ENCODE data around the gene PPARGC1A. TPM values are rescaled to one million over a fixed set of nuclear protein-coding genes. Genes with fewer than 3 reads are reported as not detected.

The PPARGC1A gene
- total RNA-seq, 1 donor from 2014 or later, result 0.48 TPM

DNA sequence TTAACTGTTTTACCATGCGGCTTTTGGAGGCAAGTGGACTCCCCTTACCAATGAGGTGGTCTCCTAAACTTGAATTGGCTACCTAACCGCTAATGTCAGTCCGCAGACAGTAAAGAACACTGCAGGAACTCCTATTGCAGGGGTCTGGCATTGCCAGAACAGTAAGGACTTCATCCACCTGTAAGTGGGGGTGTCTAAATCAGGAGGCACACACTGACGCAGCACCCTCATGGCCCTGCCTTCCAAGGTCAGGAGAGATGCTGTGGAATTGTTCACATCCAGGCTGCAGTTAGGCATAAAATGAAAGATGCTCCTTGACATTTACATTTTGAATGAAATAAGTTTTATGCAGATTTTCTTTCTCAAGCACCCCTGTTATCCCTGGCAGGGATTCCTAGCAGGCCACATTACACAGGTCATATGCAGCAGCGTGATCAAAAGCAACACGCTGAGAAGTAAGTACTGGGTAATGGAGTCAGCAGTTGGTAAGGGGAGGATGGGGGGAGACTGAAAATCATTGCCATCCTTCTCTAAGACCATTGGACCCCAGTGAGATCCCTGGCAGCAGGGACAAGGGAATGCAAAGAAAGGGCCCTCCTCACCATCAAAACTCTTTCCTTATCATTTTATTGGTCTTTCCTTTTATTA, 3.8 kb downstream of the PPARGC1A start:
- Histone ChIP-seq H3K4me1 (ENCODE audit: insufficient read depth, low read length) (peaks cover 21% of the 10 kb centered on the region), H3K4me3 (ENCODE audit: insufficient read depth, low read depth, low read length) (no peak overlapping the region), H3K9ac (ENCODE audit: low read length) (no peak overlapping the region), H2AFZ (ENCODE audit: low read depth, low read length) (no peak overlapping the region), H3K36me3 (ENCODE audit: insufficient read depth, low read length) (no peaks in the 10 kb centered on the region), H3K4me2 (ENCODE audit: low read length) (no peak overlapping the region), H3K79me2 (ENCODE audit: insufficient read depth, low read length) (no peaks in the 10 kb centered on the region), H4K20me1 (ENCODE audit: insufficient read depth, low read length) (no peaks in the 10 kb centered on the region), H3K27ac (ENCODE audit: low read depth, low read length) (no peak overlapping the region), H3K27me3 (ENCODE audit: insufficient read depth, low read length) (peaks cover 2% of the 10 kb centered on the region), H3K9me3 (ENCODE audit: insufficient read depth, low read depth, low read length) (no peaks in the 10 kb centered on the region)
- Mint-ChIP-seq H3K4me3 (ENCODE audit: unreplicated experiment) (no peak overlapping the region), H3K4me1 (ENCODE audit: low read depth, unreplicated experiment) (peaks cover 23% of the 10 kb centered on the region), H3K27ac (ENCODE audit: unreplicated experiment) (no peak overlapping the region), H3K9me3 (ENCODE audit: unreplicated experiment) (no peaks in the 10 kb centered on the region), H3K36me3 (ENCODE audit: low read depth, unreplicated experiment) (no peaks in the 10 kb centered on the region), H3K27me3 (ENCODE audit: low read depth, unreplicated experiment) (no peaks in the 10 kb centered on the region)
- DNase-seq (ENCODE audit: low read depth), result no peak
- no peak for FAIRE-seq
- TF ChIP-seq, protein P1, sequence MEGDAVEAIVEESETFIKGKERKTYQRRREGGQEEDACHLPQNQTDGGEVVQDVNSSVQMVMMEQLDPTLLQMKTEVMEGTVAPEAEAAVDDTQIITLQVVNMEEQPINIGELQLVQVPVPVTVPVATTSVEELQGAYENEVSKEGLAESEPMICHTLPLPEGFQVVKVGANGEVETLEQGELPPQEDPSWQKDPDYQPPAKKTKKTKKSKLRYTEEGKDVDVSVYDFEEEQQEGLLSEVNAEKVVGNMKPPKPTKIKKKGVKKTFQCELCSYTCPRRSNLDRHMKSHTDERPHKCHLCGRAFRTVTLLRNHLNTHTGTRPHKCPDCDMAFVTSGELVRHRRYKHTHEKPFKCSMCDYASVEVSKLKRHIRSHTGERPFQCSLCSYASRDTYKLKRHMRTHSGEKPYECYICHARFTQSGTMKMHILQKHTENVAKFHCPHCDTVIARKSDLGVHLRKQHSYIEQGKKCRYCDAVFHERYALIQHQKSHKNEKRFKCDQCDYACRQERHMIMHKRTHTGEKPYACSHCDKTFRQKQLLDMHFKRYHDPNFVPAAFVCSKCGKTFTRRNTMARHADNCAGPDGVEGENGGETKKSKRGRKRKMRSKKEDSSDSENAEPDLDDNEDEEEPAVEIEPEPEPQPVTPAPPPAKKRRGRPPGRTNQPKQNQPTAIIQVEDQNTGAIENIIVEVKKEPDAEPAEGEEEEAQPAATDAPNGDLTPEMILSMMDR (IDR thresholded peaks at IDR 0.05; ENCODE audit: insufficient read depth, low read depth, low read length), result no peak
- TF ChIP-seq EZH2 (IDR thresholded peaks at IDR 0.05; ENCODE audit: insufficient read depth, low read length), result no peak

DNA sequence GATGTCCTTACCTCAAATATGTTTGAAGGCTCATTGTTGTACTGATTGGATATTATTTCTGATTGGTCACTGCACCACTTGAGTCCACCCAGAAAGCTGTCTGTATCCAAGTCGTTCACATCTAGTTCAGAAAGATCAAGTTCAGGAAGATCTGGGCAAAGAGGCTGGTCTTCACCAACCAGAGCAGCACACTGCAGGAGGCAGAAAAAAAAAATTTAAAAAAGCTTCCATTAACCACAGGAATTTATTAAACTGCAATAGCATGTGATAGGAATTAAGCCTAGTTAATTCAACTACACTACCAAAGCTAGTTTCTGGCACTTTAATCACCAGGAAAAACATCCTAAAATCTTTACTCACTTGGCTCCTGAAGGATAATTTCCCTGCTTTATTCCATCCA, 5.1 kb downstream of the PPARGC1A start:
- no peak overlapping the region for H3K4me3 Mint-ChIP-seq (ENCODE audit: unreplicated experiment)
- Histone ChIP-seq H3K27me3 (ENCODE audit: insufficient read depth, low read length) (no peaks in the 10 kb centered on the region), H3K9me3 (ENCODE audit: insufficient read depth, low read depth, low read length) (no peaks in the 10 kb centered on the region), H2AFZ (ENCODE audit: low read depth, low read length) (no peak overlapping the region), H3K4me2 (ENCODE audit: low read length) (no peak overlapping the region), H3K9ac (ENCODE audit: low read length) (no peak overlapping the region), H3K4me3 (ENCODE audit: insufficient read depth, low read depth, low read length) (no peak overlapping the region), H3K79me2 (ENCODE audit: insufficient read depth, low read length) (no peaks in the 10 kb centered on the region), H3K4me1 (ENCODE audit: insufficient read depth, low read length) (peaks cover 15% of the 10 kb centered on the region), H4K20me1 (ENCODE audit: insufficient read depth, low read length) (no peaks in the 10 kb centered on the region), H3K27ac (ENCODE audit: low read depth, low read length) (no peak overlapping the region), H3K36me3 (ENCODE audit: insufficient read depth, low read length) (no peaks in the 10 kb centered on the region)
- FAIRE-seq (no peak), DNase-seq (ENCODE audit: low read depth) (peak; percentile 21)
- no peaks in the 10 kb centered on the region for H3K9me3 Mint-ChIP-seq (ENCODE audit: unreplicated experiment)
- H3K27me3 Mint-ChIP-seq (ENCODE audit: low read depth, unreplicated experiment), result no peaks in the 10 kb centered on the region
- TF ChIP-seq, protein P1 (IDR thresholded peaks at IDR 0.05; ENCODE audit: insufficient read depth, low read depth, low read length), result no peak
- no peak for TF ChIP-seq EZH2 (IDR thresholded peaks at IDR 0.05; ENCODE audit: insufficient read depth, low read length)
- H3K4me1 Mint-ChIP-seq (ENCODE audit: low read depth, unreplicated experiment), result peaks cover 17% of the 10 kb centered on the region
- no peaks in the 10 kb centered on the region for H3K36me3 Mint-ChIP-seq (ENCODE audit: low read depth, unreplicated experiment)
- H3K27ac Mint-ChIP-seq (ENCODE audit: unreplicated experiment), result no peak overlapping the region

DNA sequence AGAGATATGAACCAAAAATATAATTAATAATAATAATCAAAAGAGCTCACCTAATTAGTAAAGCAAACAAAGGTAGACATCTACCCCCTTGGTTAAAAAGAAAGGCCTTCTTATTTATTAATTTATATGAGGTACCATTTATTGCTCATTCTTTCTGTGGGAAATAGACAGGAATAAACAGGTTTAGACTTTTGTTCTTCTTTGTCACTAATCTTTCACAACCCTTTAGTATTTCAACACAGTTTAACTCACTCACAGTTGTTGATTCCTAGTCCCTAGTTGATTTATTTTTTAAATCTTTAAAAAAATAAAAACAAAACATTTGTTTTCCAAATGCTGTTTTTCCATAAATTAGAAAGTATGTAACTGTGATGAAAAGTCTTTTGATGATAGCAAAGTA, 5.6 kb downstream of the PPARGC1A start:
- H3K27me3 ChIP-seq (ENCODE audit: insufficient read depth, low read length), result no peaks in the 10 kb centered on the region
- peaks cover 15% of the 10 kb centered on the region for H3K4me1 ChIP-seq (ENCODE audit: insufficient read depth, low read length)
- H3K36me3 ChIP-seq (ENCODE audit: insufficient read depth, low read length), result no peaks in the 10 kb centered on the region
- H3K4me3 ChIP-seq (ENCODE audit: insufficient read depth, low read depth, low read length), result no peak overlapping the region
- Mint-ChIP-seq H3K9me3 (ENCODE audit: unreplicated experiment) (no peaks in the 10 kb centered on the region), H3K4me3 (ENCODE audit: unreplicated experiment) (no peak overlapping the region), H3K36me3 (ENCODE audit: low read depth, unreplicated experiment) (no peaks in the 10 kb centered on the region), H3K27me3 (ENCODE audit: low read depth, unreplicated experiment) (no peaks in the 10 kb centered on the region), H3K27ac (ENCODE audit: unreplicated experiment) (no peak overlapping the region), H3K4me1 (ENCODE audit: low read depth, unreplicated experiment) (peaks cover 18% of the 10 kb centered on the region)
- DNase-seq (ENCODE audit: low read depth) (no peak), FAIRE-seq (no peak)
- TF ChIP-seq, protein P1 (IDR thresholded peaks at IDR 0.05; ENCODE audit: insufficient read depth, low read depth, low read length), result no peak
- no peak for TF ChIP-seq EZH2 (IDR thresholded peaks at IDR 0.05; ENCODE audit: insufficient read depth, low read length)
- H3K27ac ChIP-seq (ENCODE audit: low read depth, low read length), result no peak overlapping the region
- no peak overlapping the region for H3K4me2 ChIP-seq (ENCODE audit: low read length)
- H3K9me3 ChIP-seq (ENCODE audit: insufficient read depth, low read depth, low read length), result no peaks in the 10 kb centered on the region
- H4K20me1 ChIP-seq (ENCODE audit: insufficient read depth, low read length), result no peaks in the 10 kb centered on the region
- no peak overlapping the region for H2AFZ ChIP-seq (ENCODE audit: low read depth, low read length)
- no peak overlapping the region for H3K9ac ChIP-seq (ENCODE audit: low read length)
- no peaks in the 10 kb centered on the region for H3K79me2 ChIP-seq (ENCODE audit: insufficient read depth, low read length)
